Measurements from ENCODE around the gene UCP2. TPM values are rescaled to one million over a fixed set of nuclear protein-coding genes. Genes with fewer than 3 reads are reported as not detected.

Gene UCP2
- total and polyA plus RNA-seq, 9 of the 15 experiments (the other 6 are each of a cell fraction or from before 2014, with no cell fraction given): 19.2 to 216 (median 87.9) TPM

GRCh38 chr11:73982595-73982989 is at the start of gene UCP2 (continued):
- TF ChIP-seq, protein P1, sequence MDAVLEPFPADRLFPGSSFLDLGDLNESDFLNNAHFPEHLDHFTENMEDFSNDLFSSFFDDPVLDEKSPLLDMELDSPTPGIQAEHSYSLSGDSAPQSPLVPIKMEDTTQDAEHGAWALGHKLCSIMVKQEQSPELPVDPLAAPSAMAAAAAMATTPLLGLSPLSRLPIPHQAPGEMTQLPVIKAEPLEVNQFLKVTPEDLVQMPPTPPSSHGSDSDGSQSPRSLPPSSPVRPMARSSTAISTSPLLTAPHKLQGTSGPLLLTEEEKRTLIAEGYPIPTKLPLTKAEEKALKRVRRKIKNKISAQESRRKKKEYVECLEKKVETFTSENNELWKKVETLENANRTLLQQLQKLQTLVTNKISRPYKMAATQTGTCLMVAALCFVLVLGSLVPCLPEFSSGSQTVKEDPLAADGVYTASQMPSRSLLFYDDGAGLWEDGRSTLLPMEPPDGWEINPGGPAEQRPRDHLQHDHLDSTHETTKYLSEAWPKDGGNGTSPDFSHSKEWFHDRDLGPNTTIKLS (IDR thresholded peaks at IDR 0.05; ENCODE audit: borderline replicate concordance, low read depth): no peak
- TF ChIP-seq TOE1 (IDR thresholded peaks at IDR 0.05; ENCODE audit: borderline replicate concordance) (no peak), TOE1 (CRISPR knock-in tag; IDR thresholded peaks at IDR 0.05; ENCODE audit: borderline replicate concordance, low read depth) (no peak), HINFP (tag; conservative IDR thresholded peaks at IDR 0.05; ENCODE audit: low read depth) (no peak), ASH1L (IDR thresholded peaks at IDR 0.05; ENCODE audit: borderline replicate concordance, low read depth, partially characterized antibody) (no peak), STAG1 (CRISPR knock-in tag; IDR thresholded peaks at IDR 0.05; ENCODE audit: borderline replicate concordance) (no peak), HLTF (IDR thresholded peaks at IDR 0.05) (no peak; the same call in none of the 2 replicates), POLR3A (IDR thresholded peaks at IDR 0.05; ENCODE audit: borderline replicate concordance, extremely low read depth, insufficient read depth, insufficient read length) (no peak), ZC3H11A (IDR thresholded peaks at IDR 0.05; ENCODE audit: low read depth, low read length) (no peak), EHMT2 (IDR thresholded peaks at IDR 0.05) (no peak), CREM (IDR thresholded peaks at IDR 0.05; ENCODE audit: low read depth) (peak; percentile 74), NFIC (IDR thresholded peaks at IDR 0.05) (no peak), HNRNPH1 (optimal IDR thresholded peaks at IDR 0.05; ENCODE audit: low read depth, low read length) (no peak), CXXC5 (CRISPR knock-in tag; IDR thresholded peaks at IDR 0.05) (peak; percentile 10), BCOR (IDR thresholded peaks at IDR 0.05) (peak; percentile 7; the same call in 1 of the 2 replicates), TBL1XR1 (IDR thresholded peaks at IDR 0.05; ENCODE audit: low read length in 2 of 2) (no peak), ZNF253 (CRISPR knock-in tag; conservative IDR thresholded peaks at IDR 0.05) (no peak), MTA1 (IDR thresholded peaks at IDR 0.05; ENCODE audit: borderline replicate concordance) (no peak), CHD2 (IDR thresholded peaks at IDR 0.05; ENCODE audit: low read depth, low read length) (no peak), TCF7L2 (IDR thresholded peaks at IDR 0.05; ENCODE audit: low read depth, low read length) (no peak), TAF1 (IDR thresholded peaks at IDR 0.05; ENCODE audit: control insufficient read depth, extremely low read depth, insufficient read depth, low read length, severe bottlenecking) (peak; percentile 63), HNRNPLL (IDR thresholded peaks at IDR 0.05; ENCODE audit: low read depth, low read length, poor library complexity, severe bottlenecking) (peak; percentile 96)
- TF ChIP-seq, protein P2, sequence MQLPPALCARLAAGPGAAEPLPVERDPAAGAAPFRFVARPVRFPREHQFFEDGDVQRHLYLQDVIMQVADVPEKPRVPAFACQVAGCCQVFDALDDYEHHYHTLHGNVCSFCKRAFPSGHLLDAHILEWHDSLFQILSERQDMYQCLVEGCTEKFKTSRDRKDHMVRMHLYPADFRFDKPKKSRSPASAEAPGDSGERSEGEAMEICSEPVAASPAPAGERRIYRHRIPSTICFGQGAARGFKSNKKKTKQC (CRISPR knock-in tag; IDR thresholded peaks at IDR 0.05): no peak
- TF ChIP-seq, protein P3, sequence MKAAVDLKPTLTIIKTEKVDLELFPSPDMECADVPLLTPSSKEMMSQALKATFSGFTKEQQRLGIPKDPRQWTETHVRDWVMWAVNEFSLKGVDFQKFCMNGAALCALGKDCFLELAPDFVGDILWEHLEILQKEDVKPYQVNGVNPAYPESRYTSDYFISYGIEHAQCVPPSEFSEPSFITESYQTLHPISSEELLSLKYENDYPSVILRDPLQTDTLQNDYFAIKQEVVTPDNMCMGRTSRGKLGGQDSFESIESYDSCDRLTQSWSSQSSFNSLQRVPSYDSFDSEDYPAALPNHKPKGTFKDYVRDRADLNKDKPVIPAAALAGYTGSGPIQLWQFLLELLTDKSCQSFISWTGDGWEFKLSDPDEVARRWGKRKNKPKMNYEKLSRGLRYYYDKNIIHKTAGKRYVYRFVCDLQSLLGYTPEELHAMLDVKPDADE (conservative IDR thresholded peaks at IDR 0.05; ENCODE audit: control insufficient read depth, low read depth, low read length): peak; percentile 68; the same call in 1 of the 2 replicates

Measured in K562 (cell line).